ENCODE results near the gene SPAG8.

Gene SPAG8

GRCh38 chr9:35859310-35859989 lies 47.4 kb upstream of the SPAG8 start:
- no peaks in the 10 kb centered on the region for H3F3A ChIP-seq (ENCODE audit: control insufficient read depth, insufficient read depth)
- no peaks in the 10 kb centered on the region for H3K4me1 ChIP-seq (ENCODE audit: control insufficient read depth, low read length)
- H3K36me3 ChIP-seq (ENCODE audit: control insufficient read depth, low read length) = no peaks in the 10 kb centered on the region
- H3K9me2 ChIP-seq (replicated peaks; ENCODE audit: control insufficient read depth, low read length) = no peaks in the 10 kb centered on the region
- H3K27ac ChIP-seq (ENCODE audit: low read depth, low read length) = no peak overlapping the region
- no peaks in the 10 kb centered on the region for H3K79me2 ChIP-seq (ENCODE audit: control insufficient read depth, low read length)
- no peak overlapping the region for H3K4me2 ChIP-seq (ENCODE audit: low read length)
- TF ChIP-seq CTCF (IDR thresholded peaks at IDR 0.05; ENCODE audit: low read depth, low read length, poor library complexity, severe bottlenecking) (no peak), EZH2phosphoT487 (IDR thresholded peaks at IDR 0.05; ENCODE audit: borderline replicate concordance, low read length) (no peak)
- H4K20me1 ChIP-seq (ENCODE audit: control insufficient read depth, insufficient read depth, low read depth, low read length) = no peaks in the 10 kb centered on the region
- no peaks in the 10 kb centered on the region for H3K9me3 ChIP-seq (ENCODE audit: control insufficient read depth, insufficient read depth, low read length)
- peaks cover 15% of the 10 kb centered on the region for H3K27me3 ChIP-seq (ENCODE audit: control insufficient read depth, low read length)
- H3K4me3 ChIP-seq (ENCODE audit: low read length) = no peak overlapping the region

- Histone ChIP-seq H3K4me3 (ENCODE audit: low read length) (no peak overlapping the region), H3K4me2 (ENCODE audit: low read length) (no peak overlapping the region), H3K9me2 (replicated peaks; ENCODE audit: control insufficient read depth, low read length) (no peaks in the 10 kb centered on the region), H3F3A (ENCODE audit: control insufficient read depth, insufficient read depth) (no peaks in the 10 kb centered on the region), H3K9me3 (ENCODE audit: control insufficient read depth, insufficient read depth, low read length) (no peaks in the 10 kb centered on the region), H3K27me3 (ENCODE audit: control insufficient read depth, low read length) (peaks cover 18% of the 10 kb centered on the region), H4K20me1 (ENCODE audit: control insufficient read depth, insufficient read depth, low read depth, low read length) (no peaks in the 10 kb centered on the region), H3K36me3 (ENCODE audit: control insufficient read depth, low read length) (no peaks in the 10 kb centered on the region), H3K4me1 (ENCODE audit: control insufficient read depth, low read length) (no peaks in the 10 kb centered on the region), H3K79me2 (ENCODE audit: control insufficient read depth, low read length) (no peaks in the 10 kb centered on the region), H3K27ac (ENCODE audit: low read depth, low read length) (no peak overlapping the region)
- TF ChIP-seq CTCF (IDR thresholded peaks at IDR 0.05; ENCODE audit: low read depth, low read length, poor library complexity, severe bottlenecking) = no peak
- TF ChIP-seq EZH2phosphoT487 (IDR thresholded peaks at IDR 0.05; ENCODE audit: borderline replicate concordance, low read length) = no peak
These were observed 46.4 kb upstream of the SPAG8 start for GRCh38 chr9:35858458-35858857.

- TF ChIP-seq CTCF (IDR thresholded peaks at IDR 0.05; ENCODE audit: low read depth, low read length, poor library complexity, severe bottlenecking) (no peak), EZH2phosphoT487 (IDR thresholded peaks at IDR 0.05; ENCODE audit: borderline replicate concordance, low read length) (no peak)
- H4K20me1 ChIP-seq (ENCODE audit: control insufficient read depth, insufficient read depth, low read depth, low read length) = no peaks in the 10 kb centered on the region
- no peak overlapping the region for H3K4me3 ChIP-seq (ENCODE audit: low read length)
- no peaks in the 10 kb centered on the region for H3K9me2 ChIP-seq (replicated peaks; ENCODE audit: control insufficient read depth, low read length)
- no peaks in the 10 kb centered on the region for H3F3A ChIP-seq (ENCODE audit: control insufficient read depth, insufficient read depth)
- H3K79me2 ChIP-seq (ENCODE audit: control insufficient read depth, low read length) = no peaks in the 10 kb centered on the region
- H3K36me3 ChIP-seq (ENCODE audit: control insufficient read depth, low read length) = no peaks in the 10 kb centered on the region
- H3K9me3 ChIP-seq (ENCODE audit: control insufficient read depth, insufficient read depth, low read length) = no peaks in the 10 kb centered on the region
- no peak overlapping the region for H3K27ac ChIP-seq (ENCODE audit: low read depth, low read length)
- no peaks in the 10 kb centered on the region for H3K4me1 ChIP-seq (ENCODE audit: control insufficient read depth, low read length)
- H3K27me3 ChIP-seq (ENCODE audit: control insufficient read depth, low read length) = peaks cover 14% of the 10 kb centered on the region
- H3K4me2 ChIP-seq (ENCODE audit: low read length) = no peak overlapping the region
These were observed 44.8 kb upstream of the SPAG8 start for GRCh38 chr9:35856882-35857281.

Measured in DOHH2 (cell line).